SK-N-SH (cell line): ENCODE measurements around the gene ARHGAP25. TPM values are rescaled to one million over a fixed set of nuclear protein-coding genes. Genes with fewer than 3 reads are reported as not detected.

ENCODE experiments used
- CTCF ChIA-PET: fragments of 300-600, 350-600 bp; formaldehyde crosslinking; extraction: SDS; loops from one replicate; lab custom pipeline; 2021; lab: Yijun Ruan, JAX
- POLR2A ChIA-PET: fragments of 350-600 bp; sonication (Branson Sonifier 250); formaldehyde crosslinking; extraction: SDS; loops from one replicate; lab custom pipeline; 2020; ENCODE audit warnings: antibody characterized with exemption, inconsistent platforms; lab: Yijun Ruan, JAX
- DNase-seq: peaks from one replicate; pipeline ENCODE4 v3.0.0; 2012
- H2AFZ ChIP-seq: fragments of 200-600 bp; sonication (generic); 2 replicates; pipeline ENCODE4 v1.8.1; 2016; ENCODE audit warnings: antibody characterized with exemption, mild to moderate bottlenecking, low read depth
- H3F3A ChIP-seq: fragments of 200-600 bp; sonication (generic); replicated peaks from 2 replicates; pipeline ENCODE3; 2016; ENCODE audit warnings: antibody characterized with exemption, mild to moderate bottlenecking; ENCODE audit not compliant: insufficient read depth
- H3K27ac ChIP-seq, 2 experiments: fragments of 200-500 bp in 1 of 2; fragments of 200-600 bp in 1 of 2; sonication (Bioruptor generic) in 1 of 2; sonication (generic), shearing (Covaris generic) in 1 of 2; 2 replicates each; pipeline versions ENCODE4 v1.5.1 to v1.6.1; 2014 to 2016; ENCODE audit warnings: low read depth in 2 of 2, inconsistent platforms in 1 of 2, low read length in 1 of 2, mild to moderate bottlenecking in 1 of 2, mixed read lengths in 1 of 2
- H3K27me3 ChIP-seq: fragments of 200-600 bp; sonication (generic), shearing (Covaris generic); 2 replicates; pipeline ENCODE4 v1.6.1; 2016; ENCODE audit warnings: mixed run types; ENCODE audit not compliant: insufficient read depth
- H3K36me3 ChIP-seq, 2 experiments: fragments of 200-500 bp in 1 of 2; fragments of 200-600 bp in 1 of 2; sonication (Bioruptor generic) in 1 of 2; sonication (generic) in 1 of 2; replicated peaks in 1 of 2; 2 replicates each; pipeline versions ENCODE3 to v1.5.1; 2014 to 2016; ENCODE audit warnings: low read length in 1 of 2, mild to moderate bottlenecking in 1 of 2; ENCODE audit not compliant: insufficient read depth in 2 of 2, control insufficient read depth in 1 of 2
- H3K4me1 ChIP-seq, 2 experiments: fragments of 200-500 bp in 1 of 2; fragments of 200-600 bp in 1 of 2; sonication (Bioruptor generic) in 1 of 2; sonication (generic), shearing (Covaris generic) in 1 of 2; 2 replicates each; pipeline versions ENCODE4 v1.5.1 to v1.6.1; 2014 to 2016; ENCODE audit warnings: low read depth in 1 of 2, low read length in 1 of 2, mixed run types in 1 of 2; ENCODE audit not compliant: insufficient read depth in 2 of 2, control insufficient read depth in 1 of 2
- H3K4me2 ChIP-seq: fragments of 200-600 bp; sonication (generic), shearing (Covaris generic); 2 replicates; pipeline ENCODE4 v1.6.1; 2017; ENCODE audit warnings: mixed run types
- H3K4me3 ChIP-seq, 2 experiments: fragments of 200-500 bp in 1 of 2; fragments of 200-600 bp in 1 of 2; sonication (Bioruptor generic) in 1 of 2; sonication (generic), shearing (Covaris generic) in 1 of 2; 2 replicates each; pipeline versions ENCODE4 v1.5.1 to v1.8.1; 2014 to 2016; ENCODE audit warnings: low read depth in 2 of 2, inconsistent platforms in 1 of 2, low read length in 1 of 2, mild to moderate bottlenecking in 1 of 2, mixed read lengths in 1 of 2, moderate library complexity in 1 of 2
- H3K79me2 ChIP-seq: fragments of 200-600 bp; sonication (generic); 2 replicates; pipeline ENCODE4 v1.8.1; 2017; ENCODE audit warnings: mild to moderate bottlenecking; ENCODE audit not compliant: insufficient read depth
- H3K9ac ChIP-seq: fragments of 200-600 bp; sonication (generic); 2 replicates; pipeline ENCODE4 v1.6.1; 2017; ENCODE audit warnings: mixed run types
- H3K9me2 ChIP-seq: fragments of 200-600 bp; sonication (generic); 2 replicates; pipeline ENCODE4 v1.6.1; 2017; ENCODE audit warnings: mixed run types
- H3K9me3 ChIP-seq: fragments of 200-600 bp; sonication (generic); 2 replicates; pipeline ENCODE4 v1.6.1; 2017; ENCODE audit warnings: mixed run types, mild to moderate bottlenecking, moderate library complexity
- H4K20me1 ChIP-seq: fragments of 200-600 bp; sonication (generic); 2 replicates; pipeline ENCODE4 v1.6.1; 2017; ENCODE audit warnings: mild to moderate bottlenecking, mixed run types; ENCODE audit not compliant: insufficient read depth
- EP300 ChIP-seq, 2 experiments: IDR thresholded peaks; 2 replicates each; pipeline versions ENCODE4 v1.4.0 to v1.6.1; 2012; ENCODE audit warnings: borderline replicate concordance in 1 of 2, low read depth in 1 of 2, low read length in 1 of 2
- FOXJ3 ChIP-seq: sonication (generic); formaldehyde crosslinking; IDR thresholded peaks from 2 replicates; pipeline ENCODE4 v1.5.1; 2020; ENCODE audit warnings: mild to moderate bottlenecking, missing genetic modification reagents
- FOXM1 ChIP-seq: IDR thresholded peaks from 2 replicates; pipeline ENCODE4 v1.4.0; 2012; ENCODE audit warnings: low read depth, mild to moderate bottlenecking
- GATA2 ChIP-seq: sonication (generic); formaldehyde crosslinking; IDR thresholded peaks from 2 replicates; pipeline ENCODE4 v1.5.0; 2020; ENCODE audit warnings: mild to moderate bottlenecking, missing genetic modification reagents
- IRF3 ChIP-seq: fragments of 150-350 bp; IDR thresholded peaks from 2 replicates; pipeline ENCODE4 v1.6.1; 2016; ENCODE audit warnings: mild to moderate bottlenecking, low read depth, low read length
- JUND ChIP-seq: IDR thresholded peaks from 2 replicates; pipeline ENCODE4 v1.4.0; 2012
- MEF2A ChIP-seq: IDR thresholded peaks from 2 replicates; pipeline ENCODE4 v1.4.0; 2012; ENCODE audit warnings: low read depth, borderline replicate concordance
- MXI1 ChIP-seq: IDR thresholded peaks from 2 replicates; pipeline ENCODE4 v1.6.1; 2012; ENCODE audit warnings: mild to moderate bottlenecking, low read depth, low read length, improper control_type of control experiment
- NFIC ChIP-seq: IDR thresholded peaks from 2 replicates; pipeline ENCODE4 v1.4.0; 2012; ENCODE audit warnings: borderline replicate concordance
- NRF1 ChIP-seq: IDR thresholded peaks from 2 replicates; pipeline ENCODE4 v1.6.1; 2012; ENCODE audit warnings: low read depth, mild to moderate bottlenecking, low read length
- PBX3 ChIP-seq: IDR thresholded peaks from 2 replicates; pipeline ENCODE4; 2012
- RCOR1 ChIP-seq: fragments of 150-350 bp; IDR thresholded peaks from 2 replicates; pipeline ENCODE4 v1.6.1; 2017; ENCODE audit warnings: antibody characterized with exemption, low read length
- REST ChIP-seq: IDR thresholded peaks from 2 replicates; pipeline ENCODE4 v1.6.1; 2012; ENCODE audit warnings: mild to moderate bottlenecking, low read depth, low read length, moderate library complexity
- RXRA ChIP-seq: IDR thresholded peaks from 2 replicates; pipeline ENCODE4 v1.4.0; 2012; ENCODE audit warnings: low read depth, mild to moderate bottlenecking, borderline replicate concordance
- TAF1 ChIP-seq: IDR thresholded peaks from 2 replicates; pipeline ENCODE4 v1.6.1; 2012; ENCODE audit warnings: low read depth, mild to moderate bottlenecking, low read length, moderate library complexity, borderline replicate concordance
- TCF12 ChIP-seq: IDR thresholded peaks from 2 replicates; pipeline ENCODE4 v1.4.0; 2012
- TEAD4 ChIP-seq: IDR thresholded peaks from 2 replicates; pipeline ENCODE4 v1.4.0; 2012; ENCODE audit warnings: mild to moderate bottlenecking, borderline replicate concordance; ENCODE audit not compliant: insufficient read depth
- USF2 ChIP-seq: fragments of 150-350 bp; IDR thresholded peaks from 2 replicates; pipeline ENCODE4 v1.6.1; 2017; ENCODE audit warnings: antibody characterized with exemption, low read length, low read depth, borderline replicate concordance
- ZBTB33 ChIP-seq: IDR thresholded peaks from 2 replicates; pipeline ENCODE4 v1.4.0; 2012; ENCODE audit warnings: low read depth, borderline replicate concordance
- WGBS: methylation state at CpG from one replicate; pipeline ENCODE4 v1.1.6; 2017; ENCODE audit warnings: low lambda C conversion rate; 5-methylcytosine and 5-hydroxymethylcytosine counted together
- polyA plus RNA-seq, 3 experiments: library from polyadenylated mRNA; depleted of rRNA; stranded (reverse); fragments of >200 nt; gene quantifications; 2 replicates each; pipeline ENCODE4 v1.2.3, GENCODE V29; 2012

ARHGAP25 gene
- polyA plus RNA-seq, 1 of the 3 experiments (the other 2 are of a cell fraction), result not detected

GRCh38 chr2:68819556-68819955 lies 84.9 kb downstream of the ARHGAP25 start:
- no peaks in the 10 kb centered on the region for H3F3A ChIP-seq
- DNase-seq, result no peak
- no peaks in the 10 kb centered on the region for H3K79me2 ChIP-seq
- no peak overlapping the region for H3K9ac ChIP-seq
- H3K4me3 ChIP-seq, result no peak overlapping the region
- ChIA-PET CTCF (interaction anchor here (1.8 kb wide), 1 partner anchor 9 kb away, joined by 4 read pairs; no protein-coding TSS in a partner anchor), POLR2A (no interaction called here)
- no peak overlapping the region for H2AFZ ChIP-seq
- H3K9me3 ChIP-seq, result no peaks in the 10 kb centered on the region
- H3K27ac ChIP-seq, result no peak overlapping the region
- no peaks in the 10 kb centered on the region for H3K36me3 ChIP-seq
- peaks cover 0 to 3% of the 10 kb centered on the region in 2 experiments; a peak in 1 of 4 replicates for H3K4me1 ChIP-seq
- no peaks in the 10 kb centered on the region for H3K9me2 ChIP-seq
- no peak overlapping the region for H3K4me2 ChIP-seq
- H3K27me3 ChIP-seq, result no peaks in the 10 kb centered on the region
- WGBS, result 79% methylated on average over 6 of the region's 6 CpGs
- no peaks in the 10 kb centered on the region for H4K20me1 ChIP-seq
- TF ChIP-seq TCF12 (no peak), EP300 (IDR thresholded peaks at IDR 0.05; ENCODE audit: borderline replicate concordance in 1 of 2, low read depth in 1 of 2, low read length in 1 of 2) (no peak)

GRCh38 chr2:68822207-68822872 lies 87.7 kb downstream of the ARHGAP25 start:
- Histone ChIP-seq H3K27ac (no peak overlapping the region), H3K4me2 (no peak overlapping the region), H3K79me2 (no peaks in the 10 kb centered on the region), H2AFZ (no peak overlapping the region), H3K27me3 (no peaks in the 10 kb centered on the region), H3K36me3 (no peaks in the 10 kb centered on the region), H3K4me1 (peaks cover 0 to 5% of the 10 kb centered on the region in 2 experiments; a peak in 1 of 4 replicates), H3K9me2 (no peaks in the 10 kb centered on the region), H3K9ac (no peak overlapping the region), H3F3A (no peaks in the 10 kb centered on the region), H3K4me3 (no peak overlapping the region), H3K9me3 (no peaks in the 10 kb centered on the region), H4K20me1 (no peaks in the 10 kb centered on the region)
- ChIA-PET POLR2A (no interaction called here), CTCF (interaction anchor here (0.6 to 1.0 kb wide), 2 partner anchors 71 to 187 kb away, joined by 3 read pairs; no protein-coding TSS in a partner anchor)
- DNase-seq, result no peak
- 93% methylated on average over 15 of the region's 15 CpGs for WGBS
- TF ChIP-seq IRF3 (no peak), FOXJ3 (CRISPR knock-in tag) (no peak), RCOR1 (no peak), TEAD4 (no peak), NFIC (no peak), RXRA (no peak), FOXM1 (no peak), USF2 (no peak), MXI1 (no peak), ZBTB33 (no peak), TAF1 (no peak), TCF12 (no peak), MEF2A (no peak), NRF1 (no peak), GATA2 (CRISPR knock-in tag) (no peak), PBX3 (no peak), JUND (no peak), REST (no peak)
